ENCODE measurements around the gene MAP6.
"Not testable (repeated sequence)": the region's sequence is repeated elsewhere in the genome, so short reads cannot be mapped to it uniquely, and the experiment has no call there.

Gene MAP6

DNA sequence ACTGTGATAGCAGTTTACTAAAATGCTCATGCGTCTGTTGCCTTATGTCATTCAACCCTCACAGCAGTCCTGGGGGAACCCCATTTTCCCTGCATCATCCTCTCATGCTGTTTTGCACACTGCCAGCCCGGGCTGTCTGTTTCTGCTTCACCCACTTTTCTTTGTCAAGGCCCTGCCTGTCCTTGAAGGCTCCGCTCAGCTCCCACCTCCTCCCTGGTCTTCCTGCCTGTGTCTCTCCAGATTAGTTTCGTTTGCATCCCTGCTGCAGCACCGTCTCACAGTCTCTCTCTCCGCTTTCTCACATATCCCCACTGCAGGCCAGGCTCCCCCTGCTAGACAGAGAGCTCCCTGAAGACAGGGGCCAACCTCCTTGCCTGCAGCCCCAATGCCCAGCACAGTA lies 76.9 kb downstream of the MAP6 start:
- TF ChIP-seq, protein P1, sequence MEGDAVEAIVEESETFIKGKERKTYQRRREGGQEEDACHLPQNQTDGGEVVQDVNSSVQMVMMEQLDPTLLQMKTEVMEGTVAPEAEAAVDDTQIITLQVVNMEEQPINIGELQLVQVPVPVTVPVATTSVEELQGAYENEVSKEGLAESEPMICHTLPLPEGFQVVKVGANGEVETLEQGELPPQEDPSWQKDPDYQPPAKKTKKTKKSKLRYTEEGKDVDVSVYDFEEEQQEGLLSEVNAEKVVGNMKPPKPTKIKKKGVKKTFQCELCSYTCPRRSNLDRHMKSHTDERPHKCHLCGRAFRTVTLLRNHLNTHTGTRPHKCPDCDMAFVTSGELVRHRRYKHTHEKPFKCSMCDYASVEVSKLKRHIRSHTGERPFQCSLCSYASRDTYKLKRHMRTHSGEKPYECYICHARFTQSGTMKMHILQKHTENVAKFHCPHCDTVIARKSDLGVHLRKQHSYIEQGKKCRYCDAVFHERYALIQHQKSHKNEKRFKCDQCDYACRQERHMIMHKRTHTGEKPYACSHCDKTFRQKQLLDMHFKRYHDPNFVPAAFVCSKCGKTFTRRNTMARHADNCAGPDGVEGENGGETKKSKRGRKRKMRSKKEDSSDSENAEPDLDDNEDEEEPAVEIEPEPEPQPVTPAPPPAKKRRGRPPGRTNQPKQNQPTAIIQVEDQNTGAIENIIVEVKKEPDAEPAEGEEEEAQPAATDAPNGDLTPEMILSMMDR (conservative IDR thresholded peaks at IDR 0.05; ENCODE audit: control insufficient read depth, insufficient read depth, low read depth, low read length) = no peak
- DNase-seq (ENCODE audit: low read depth) = no peak
- H3K4me3 ChIP-seq (ENCODE audit: control insufficient read depth, low read depth, low read length) = no peak overlapping the region

DNA sequence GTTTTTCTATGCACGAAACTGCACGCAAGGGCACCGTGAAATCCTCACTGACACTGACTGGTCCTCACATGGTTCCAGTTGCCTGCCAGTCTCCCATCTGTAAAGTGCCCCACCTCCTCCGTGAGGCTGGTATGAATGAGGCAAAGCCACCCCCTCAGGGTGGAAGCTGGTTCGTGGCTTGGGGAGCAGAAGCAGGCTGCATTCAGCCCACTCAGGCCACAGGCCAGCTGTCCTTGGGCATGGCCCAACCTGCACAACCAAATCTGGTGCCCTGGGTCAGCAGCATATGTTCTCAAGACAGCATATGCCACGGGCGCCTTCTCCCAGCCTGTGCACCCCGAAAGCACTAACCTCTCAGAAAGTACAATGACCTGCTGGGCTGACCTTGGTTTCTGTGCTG lies 77.5 kb downstream of the MAP6 start:
- no peak overlapping the region for H3K4me3 ChIP-seq (ENCODE audit: control insufficient read depth, low read depth, low read length)
- no peak for DNase-seq (ENCODE audit: low read depth)
- TF ChIP-seq, protein P1 (conservative IDR thresholded peaks at IDR 0.05; ENCODE audit: control insufficient read depth, insufficient read depth, low read depth, low read length) = no peak

DNA sequence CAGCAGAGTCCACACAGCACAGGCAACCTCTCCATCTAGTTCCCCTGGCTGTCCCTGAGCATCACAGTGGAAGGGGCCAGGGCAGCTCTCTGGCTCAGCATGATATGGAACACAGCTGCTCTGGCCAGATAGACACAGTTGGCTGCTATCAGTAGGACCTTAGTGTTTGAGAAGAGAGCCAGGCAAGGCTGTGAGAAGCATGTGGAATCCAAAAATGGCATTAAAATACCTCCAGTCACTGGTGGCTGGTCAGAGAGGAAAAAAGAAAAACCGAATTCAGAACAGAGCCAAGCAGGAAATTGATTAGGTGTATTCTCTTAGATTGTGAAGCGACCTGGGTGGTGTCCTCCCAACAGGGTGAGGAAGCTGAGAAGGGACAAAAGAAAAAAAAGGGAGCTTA lies 78.9 kb downstream of the MAP6 start:
- H3K4me3 ChIP-seq (ENCODE audit: control insufficient read depth, low read depth, low read length) = no peak overlapping the region
- no peak for DNase-seq (ENCODE audit: low read depth)
- TF ChIP-seq, protein P1 (conservative IDR thresholded peaks at IDR 0.05; ENCODE audit: control insufficient read depth, insufficient read depth, low read depth, low read length) = no peak

- no peak overlapping the region for H3K4me3 ChIP-seq (ENCODE audit: control insufficient read depth, low read depth, low read length)
- DNase-seq (ENCODE audit: low read depth) = no peak
- TF ChIP-seq, protein P1 (conservative IDR thresholded peaks at IDR 0.05; ENCODE audit: control insufficient read depth, insufficient read depth, low read depth, low read length) = no peak
Measured at GRCh38 chr11:75589051-75589450, 79.8 kb downstream of the MAP6 start.

GRCh38 chr11:75588051-75588481 lies 80.8 kb downstream of the MAP6 start:
- TF ChIP-seq, protein P1 (conservative IDR thresholded peaks at IDR 0.05; ENCODE audit: control insufficient read depth, insufficient read depth, low read depth, low read length) = no peak

DNA sequence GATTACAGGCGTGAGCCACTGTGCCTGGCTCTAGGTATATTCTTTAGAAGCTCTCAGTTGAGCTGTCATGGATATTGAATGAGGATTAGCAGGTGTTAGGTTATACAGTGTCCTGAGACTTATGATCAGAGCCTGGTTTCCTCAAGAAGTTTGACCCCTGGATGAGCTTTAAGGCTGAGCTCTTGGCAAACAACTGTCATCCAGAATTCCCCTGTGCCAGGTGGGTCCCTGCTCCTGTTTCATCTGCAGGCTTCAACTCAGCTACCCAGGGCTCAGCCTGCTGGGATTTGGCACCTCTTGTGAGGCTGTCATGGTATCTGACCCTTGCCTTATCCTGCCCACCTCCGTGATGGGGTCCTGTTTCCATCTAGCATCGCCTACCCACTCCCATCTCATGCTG lies 82.4 kb downstream of the MAP6 start:
- DNase-seq (ENCODE audit: low read depth) = no peak
- TF ChIP-seq, protein P1 (conservative IDR thresholded peaks at IDR 0.05; ENCODE audit: control insufficient read depth, insufficient read depth, low read depth, low read length) = no peak
- no peak overlapping the region for H3K4me3 ChIP-seq (ENCODE audit: control insufficient read depth, low read depth, low read length)

More at GRCh38 chr11:75588051-75588481, 80.8 kb downstream of the MAP6 start:
- no peak for DNase-seq (ENCODE audit: low read depth)
- H3K4me3 ChIP-seq (ENCODE audit: control insufficient read depth, low read depth, low read length) = no peak overlapping the region

DNA sequence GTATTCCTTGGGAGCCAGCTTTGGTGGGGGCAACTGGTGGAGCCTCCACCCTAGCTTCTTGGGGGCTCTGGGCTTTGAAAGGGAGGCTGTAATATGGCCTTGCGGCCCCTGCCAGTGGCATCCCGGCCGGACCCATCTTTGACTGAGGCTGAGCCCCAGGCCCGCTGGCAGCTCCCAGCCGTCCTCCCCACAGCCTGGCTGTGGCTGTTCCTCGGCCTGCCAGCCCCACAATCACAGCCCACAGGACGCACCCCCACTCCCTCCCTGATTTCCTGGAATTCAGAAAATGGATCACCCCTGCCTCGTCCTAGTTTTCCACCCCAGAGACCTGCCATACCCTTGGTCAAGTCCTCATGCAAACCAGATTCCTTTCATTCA lies 83.6 kb downstream of the MAP6 start:
- TF ChIP-seq, protein P1 (conservative IDR thresholded peaks at IDR 0.05; ENCODE audit: control insufficient read depth, insufficient read depth, low read depth, low read length) = no peak
- no peak for DNase-seq (ENCODE audit: low read depth)
- H3K4me3 ChIP-seq (ENCODE audit: control insufficient read depth, low read depth, low read length) = no peak overlapping the region

- H3K4me3 ChIP-seq (ENCODE audit: control insufficient read depth, low read depth, low read length); DNase-seq (ENCODE audit: low read depth): not testable (repeated sequence)
Measured at GRCh38 chr11:75584659-75585292, 84.1 kb downstream of the MAP6 start.

Measured in fibroblast of mammary gland (primary cell).